ENCODE measurements around the gene SLC38A9. TPM values are rescaled to one million over a fixed set of nuclear protein-coding genes. Genes with fewer than 3 reads are reported as not detected.

Gene SLC38A9
- total and polyA plus RNA-seq, 2 of the 8 experiments (the other 6 are each of a cell fraction or from before 2014, with no cell fraction given) = 29.2 to 43.7 TPM

- no peak for FAIRE-seq
- Histone ChIP-seq H3K23me2 (ENCODE audit: low read depth, low read length) (no peaks in the 10 kb centered on the region), H2AK5ac (ENCODE audit: low read depth, low read length) (no peak overlapping the region), H3K79me2 (ENCODE audit: control insufficient read depth in 1 of 2, insufficient read depth in 2 of 2, low read length in 2 of 2) (no peaks in the 10 kb centered on the region), H2BK5ac (ENCODE audit: low read depth, low read length) (no peak overlapping the region), H3K9ac (replicated peaks in 1 of 4; ENCODE audit: extremely low read depth in 1 of 4, low read depth in 3 of 4, low read length in 3 of 4) (no peak overlapping the region), H4K8ac (ENCODE audit: extremely low read depth, insufficient read depth, low read length) (no peak overlapping the region), H3K9me3 (ENCODE audit: insufficient read depth in 2 of 2, low read depth in 1 of 2, low read length in 1 of 2) (no peaks in the 10 kb centered on the region), H3K4me2 (ENCODE audit: insufficient read depth in 1 of 2, low read depth in 2 of 2, low read length in 2 of 2) (no peak overlapping the region), H2BK120ac (replicated peaks; ENCODE audit: low read depth, low read length) (no peak overlapping the region), H3K27me3 (replicated peaks in 1 of 4; ENCODE audit: control insufficient read depth in 3 of 4, extremely low read depth in 1 of 4, insufficient read depth in 3 of 4, low read length in 3 of 4) (no peaks in the 10 kb centered on the region), H3K14ac (ENCODE audit: insufficient read length) (no peak overlapping the region), H3K23ac (ENCODE audit: insufficient read length) (no peak overlapping the region), H3K36me3 (ENCODE audit: control insufficient read depth in 2 of 4, insufficient read depth in 4 of 4, low read length in 3 of 4) (no peaks in the 10 kb centered on the region), H3K79me1 (ENCODE audit: low read depth, low read length) (no peaks in the 10 kb centered on the region), H4K20me1 (replicated peaks in 1 of 2; ENCODE audit: control insufficient read depth in 1 of 2, insufficient read depth in 2 of 2, low read length in 2 of 2) (no peaks in the 10 kb centered on the region), H3K56ac (replicated peaks; ENCODE audit: insufficient read length, low read depth, low read length) (no peak overlapping the region), H3K4ac (replicated peaks; ENCODE audit: insufficient read length, low read depth, low read length) (no peak overlapping the region), H3K27ac (ENCODE audit: low read depth, low read length) (no peak overlapping the region), H4K5ac (ENCODE audit: insufficient read length, low read depth, low read length) (no peak overlapping the region), H2BK12ac (ENCODE audit: low read depth, low read length) (no peak overlapping the region), H2BK15ac (ENCODE audit: low read length) (no peak overlapping the region), H2BK20ac (ENCODE audit: low read length) (no peak overlapping the region), H3K18ac (ENCODE audit: extremely low read depth, low read length) (no peak overlapping the region), H3K4me1 (replicated peaks in 1 of 4; ENCODE audit: control insufficient read depth in 3 of 4, insufficient read depth in 4 of 4, low read length in 3 of 4) (peaks cover 0 to 10% (median 2%) of the 10 kb centered on the region in 4 experiments; a peak in 4 of 7 replicates), H4K91ac (replicated peaks; ENCODE audit: insufficient read length, low read length) (no peak overlapping the region), H2AFZ (ENCODE audit: low read length) (no peak overlapping the region), H3K4me3 (ENCODE audit: extremely low read depth in 1 of 4, insufficient read depth in 2 of 4, low read depth in 3 of 4, low read length in 4 of 4) (no peak overlapping the region)
- WGBS, 2 experiments (ENCODE audit: extremely low coverage in 1 of 2, insufficient coverage in 1 of 2, insufficient read length in 1 of 2, insufficient replicate concordance in 2 of 2, low coverage in 1 of 2, low lambda C conversion rate in 2 of 2, missing lambda C conversion rate in 1 of 2) = 68% methylated on average over 6 of the region's 6 CpGs; no CpG with 5 or more reads in 1 of the 2 experiments
- CTCF ChIA-PET (ENCODE audit: partially characterized antibody) = interaction anchor here (1.0 kb wide), 1 partner anchor 91 kb away, joined by 3 read pairs; no protein-coding TSS in a partner anchor
- TF ChIP-seq KDM1A (IDR thresholded peaks at IDR 0.05; ENCODE audit: borderline replicate concordance, low read length) = no peak
- TF ChIP-seq POLR2AphosphoS5 (IDR thresholded peaks at IDR 0.05; ENCODE audit: low read depth, low read length) = no peak
- no peak for TF ChIP-seq CTBP2 (IDR thresholded peaks at IDR 0.05; ENCODE audit: borderline replicate concordance, insufficient read depth, insufficient read length, low read length)
- no peak for TF ChIP-seq SIN3A (conservative IDR thresholded peaks at IDR 0.05 in 1 of 2, IDR thresholded peaks at IDR 0.05 in 1 of 2; ENCODE audit: low read depth in 1 of 2, low read length in 2 of 2)
- DNase-seq (ENCODE audit: low read depth in 1 of 2, low spot score in 2 of 2) = peak in 1 of 2 experiments; percentile 41
- POLR2A ChIA-PET (ENCODE audit: partially characterized antibody) = no interaction called here
Observed at GRCh38 chr5:55600497-55601203, 111.5 kb downstream of the SLC38A9 start.

All from H1 (cell line).